K562 (cell line): ENCODE measurements around the gene CCNY. TPM values are rescaled to one million over a fixed set of nuclear protein-coding genes. Genes with fewer than 3 reads are reported as not detected.

Source experiments
- ATAC-seq: fragments of 200-7000 bp; cut with Tn5 transposase; 3 replicates; pipeline ENCODE4 v1.9.1; 2020; ENCODE audit warnings: moderate library complexity
- BruUV-seq: library from RNA; stranded (reverse); fragments of 400-500 nt; replicated peaks from 2 replicates; lab custom pipeline; 2021; lab: Mats Ljungman, UMichigan
- CTCF ChIA-PET: fragments of 300-600 bp; formaldehyde crosslinking; extraction: SDS; loops from one replicate; lab custom pipeline; 2021; ENCODE audit warnings: low intra/inter-chr PET ratio; lab: Yijun Ruan, JAX
- POLR2A ChIA-PET: fragments of 300-600, 350-650 bp; sonication (Branson Sonifier 250); formaldehyde crosslinking; extraction: SDS; loops from one replicate; lab custom pipeline; 2021; ENCODE audit warnings: antibody characterized with exemption, inconsistent platforms; lab: Yijun Ruan, JAX
- DNase-seq, 4 experiments: peaks; one replicate each; pipeline versions ENCODE4 v3.0.0 to v3.0.0-alpha.2; 2011 to 2018; ENCODE audit warnings: low spot score in 3 of 4, mixed read lengths in 3 of 4; ENCODE audit errors: extremely low read depth in 1 of 4
- FAIRE-seq: peaks from 2 replicates; lab custom pipeline; 2011; peaks lifted over from hg19 to GRCh38; lab: Jason Lieb, UNC
- H2AFZ ChIP-seq: 2 replicates; pipeline ENCODE4 v1.6.0; 2011; ENCODE audit warnings: low read depth, low read length, control low read depth, inconsistent platforms
- H3K27ac ChIP-seq: fragments of 200-600 bp; 3 replicates; pipeline ENCODE4 v1.8.0; 2011; ENCODE audit warnings: low read depth, mild to moderate bottlenecking, control low read depth, inconsistent platforms, low read length, moderate library complexity, mixed read lengths; ENCODE audit errors: extremely low read depth
- H3K27me3 ChIP-seq, 2 experiments: fragments of 300-600 bp in 1 of 2; 2 replicates in 1 of 2; 3 replicates in 1 of 2; pipeline versions ENCODE4 v1.6.0 to v1.8.0; 2011; ENCODE audit warnings: inconsistent platforms in 2 of 2, low read length in 2 of 2, mild to moderate bottlenecking in 1 of 2, mixed read lengths in 1 of 2, moderate library complexity in 1 of 2; ENCODE audit not compliant: control insufficient read depth in 2 of 2, insufficient read depth in 2 of 2
- H3K36me3 ChIP-seq: fragments of 300-600 bp; 3 replicates; pipeline ENCODE4 v1.8.0; 2011; ENCODE audit warnings: mild to moderate bottlenecking, low read length, inconsistent platforms; ENCODE audit not compliant: control insufficient read depth, insufficient read depth
- H3K4me1 ChIP-seq, 2 experiments: fragments of 200-600 bp in 1 of 2; replicated peaks in 1 of 2; 2 replicates in 1 of 2; 3 replicates in 1 of 2; pipeline versions ENCODE4 v1.5.1 to v1.8.0; 2011; ENCODE audit warnings: inconsistent platforms in 2 of 2, low read length in 2 of 2, mild to moderate bottlenecking in 1 of 2, mixed read lengths in 1 of 2, moderate library complexity in 1 of 2; ENCODE audit not compliant: control insufficient read depth in 2 of 2, insufficient read depth in 2 of 2
- H3K4me2 ChIP-seq: 2 replicates; pipeline ENCODE4 v1.6.1; 2011; ENCODE audit warnings: low read length, control low read depth, inconsistent platforms, mixed read lengths; ENCODE audit not compliant: insufficient read depth
- H3K4me3 ChIP-seq: fragments of 200-600 bp; sonication (generic), shearing (Covaris generic); 2 replicates; pipeline ENCODE4 v1.5.1; 2016; ENCODE audit warnings: control low read depth, inconsistent platforms
- H3K79me2 ChIP-seq: fragments of 200-600 bp; 3 replicates; pipeline ENCODE4 v1.8.0; 2011; ENCODE audit warnings: low read length, inconsistent platforms; ENCODE audit not compliant: control insufficient read depth, insufficient read depth
- H3K9ac ChIP-seq, 2 experiments: 2 replicates each; pipeline versions ENCODE4 v1.6.0 to v1.6.1; 2011; ENCODE audit warnings: low read depth in 2 of 2, low read length in 2 of 2, control low read depth in 1 of 2, inconsistent platforms in 1 of 2, mild to moderate bottlenecking in 1 of 2, mixed read lengths in 1 of 2; ENCODE audit not compliant: insufficient read depth in 1 of 2
- H3K9me1 ChIP-seq: one replicate; pipeline ENCODE4 v1.6.0; 2011; ENCODE audit warnings: inconsistent platforms, mild to moderate bottlenecking, low read length, moderate library complexity; ENCODE audit not compliant: control insufficient read depth, insufficient read depth
- H3K9me3 ChIP-seq: replicated peaks from 2 replicates; pipeline ENCODE4 v1.5.1; 2011; ENCODE audit warnings: low read depth, low read length, inconsistent platforms; ENCODE audit not compliant: control insufficient read depth, insufficient read depth
- H4K20me1 ChIP-seq: replicated peaks from 2 replicates; pipeline ENCODE4 v1.6.1; 2011; ENCODE audit warnings: low read length, inconsistent platforms, mixed read lengths; ENCODE audit not compliant: control insufficient read depth, insufficient read depth
- ATF1 ChIP-seq, 2 experiments: fragments of 450-650 bp in 1 of 2; IDR thresholded peaks; 2 replicates each; pipeline ENCODE4 v1.6.1; 2016; ENCODE audit warnings: missing compliant biosample characterization in 1 of 2, missing genetic modification characterization in 1 of 2
- BMI1 ChIP-seq: fragments of 150-350 bp; IDR thresholded peaks from 2 replicates; pipeline ENCODE4 v1.6.1; 2014; ENCODE audit warnings: low read length
- CTBP1 ChIP-seq: fragments of 450-650 bp; IDR thresholded peaks from 2 replicates; pipeline ENCODE4 v1.6.1; 2016; ENCODE audit warnings: borderline replicate concordance
- HCFC1 ChIP-seq: IDR thresholded peaks from 2 replicates; pipeline ENCODE4 v1.6.1; 2012; ENCODE audit warnings: low read depth, low read length, improper control_type of control experiment
- MTA2 ChIP-seq: fragments of 450-650 bp; IDR thresholded peaks from 2 replicates; pipeline ENCODE4 v1.6.1; 2016; ENCODE audit warnings: low read depth
- RBM34 ChIP-seq: fragments of 200-400 bp; formaldehyde crosslinking; IDR thresholded peaks from 2 replicates; pipeline ENCODE4 v1.6.1; 2018; ENCODE audit warnings: low read length, borderline replicate concordance; ENCODE audit not compliant: insufficient read depth
- RBM39 ChIP-seq: fragments of 200-400 bp; formaldehyde crosslinking; optimal IDR thresholded peaks from 2 replicates; pipeline ENCODE3; 2018; ENCODE audit warnings: low read depth, low read length
- TBP ChIP-seq: optimal IDR thresholded peaks from 2 replicates; pipeline ENCODE3; 2011; ENCODE audit warnings: low read depth, low read length, improper control_type of control experiment
- TCF3 ChIP-seq: sonication (generic); formaldehyde crosslinking; IDR thresholded peaks from 2 replicates; pipeline ENCODE4 v1.4.0; 2020; ENCODE audit warnings: mild to moderate bottlenecking, missing genetic modification reagents
- TCF7L2 ChIP-seq: fragments of 150-350 bp; IDR thresholded peaks from 2 replicates; pipeline ENCODE4 v1.6.1; 2016; ENCODE audit warnings: low read depth, mild to moderate bottlenecking, low read length, moderate library complexity
- TGIF2 ChIP-seq: sonication (generic); formaldehyde crosslinking; IDR thresholded peaks from 2 replicates; pipeline ENCODE4 v1.8.1; 2022; ENCODE audit warnings: mild to moderate bottlenecking, missing genetic modification reagents, moderate library complexity
- XRCC4 ChIP-seq: IDR thresholded peaks from one replicate; pipeline ENCODE4 v1.6.1; 2011; ENCODE audit not compliant: insufficient read depth, insufficient read length; ENCODE audit errors: extremely low read depth
- ZNF133 ChIP-seq: fragments of 250-450 bp; sonication (Bioruptor Pico); IDR thresholded peaks from 2 replicates; pipeline ENCODE4 v1.4.0; 2020; ENCODE audit warnings: mild to moderate bottlenecking
- ZNF175 ChIP-seq: fragments of 200-800 bp; sonication (Bioruptor generic); IDR thresholded peaks from 2 replicates; pipeline ENCODE4 v1.6.1; 2016; ENCODE audit warnings: low read depth, mild to moderate bottlenecking, missing genetic modification characterization, missing compliant biosample characterization
- WGBS: fragments of 100-300 bp; shearing (Covaris generic); methylation state at CpG from one replicate; pipeline ENCODE4 v1.1.6; 2016; ENCODE audit warnings: low coverage, mixed read lengths; ENCODE audit not compliant: insufficient coverage; ENCODE audit errors: missing lambda C conversion rate; 5-methylcytosine and 5-hydroxymethylcytosine counted together
- in situ Hi-C: fragments of 300-500 bp; cut with MboI; formaldehyde crosslinking; loops from 4 replicates; pipeline ENCODE4 v1.15.0; 2018; ENCODE audit warnings: inconsistent platforms, mixed read lengths
- intact Hi-C: fragments of 100-400 bp; cut with micrococcal nuclease; formaldehyde crosslinking; loops from 2 replicates; pipeline ENCODE4 v1.14.2; 2022
- polyA plus RNA-seq, 8 experiments: library from polyadenylated mRNA; depleted of rRNA in 4 of 8; stranded (reverse) in 5 of 8; unstranded in 3 of 8; fragments of >200 nt; fragmentation: Nextera tagmentation in 2 of 8; fragmentation: Illumina TruSeq in 1 of 8; extraction: Ambion mirVana in 2 of 8; extraction: Trizol in 1 of 8; gene quantifications; 2 replicates each; pipeline versions ENCODE4 v1.2.1 to v1.2.3, GENCODE V29; 2011 to 2014; ENCODE audit warnings: inconsistent platforms in 1 of 8, missing spikeins in 1 of 8
- total RNA-seq, 7 experiments: library from RNA; depleted of rRNA in 6 of 7; stranded (reverse); fragments of >200 nt in 6 of 7; fragmentation: Illumina TruSeq in 2 of 7; extraction: Trizol in 2 of 7; gene quantifications; 2 replicates each; pipeline versions ENCODE4 v1.2.1 to v1.2.3, GENCODE V29; 2011 to 2021; ENCODE audit warnings: low replicate concordance in 1 of 7
- TF ChIP-seq, protein P1 (sequence below): fragments of 250-450 bp; sonication (Bioruptor Pico); IDR thresholded peaks from 2 replicates; pipeline ENCODE4 v1.5.0; 2021
- TF ChIP-seq, protein P2 (sequence below): sonication (generic); formaldehyde crosslinking; IDR thresholded peaks from 2 replicates; pipeline ENCODE4 v1.8.0; 2022; ENCODE audit warnings: missing genetic modification reagents, mild to moderate bottlenecking, moderate library complexity, borderline replicate concordance
- TF ChIP-seq, protein P3 (sequence below): fragments of 250-450 bp; sonication (Bioruptor Pico); IDR thresholded peaks from 2 replicates; pipeline ENCODE4 v1.5.0; 2021

The CCNY gene
- total and polyA plus RNA-seq, 9 of the 15 experiments (the other 6 are each of a cell fraction or from before 2014, with no cell fraction given), result 8.4 to 109 (median 38.6) TPM

DNA sequence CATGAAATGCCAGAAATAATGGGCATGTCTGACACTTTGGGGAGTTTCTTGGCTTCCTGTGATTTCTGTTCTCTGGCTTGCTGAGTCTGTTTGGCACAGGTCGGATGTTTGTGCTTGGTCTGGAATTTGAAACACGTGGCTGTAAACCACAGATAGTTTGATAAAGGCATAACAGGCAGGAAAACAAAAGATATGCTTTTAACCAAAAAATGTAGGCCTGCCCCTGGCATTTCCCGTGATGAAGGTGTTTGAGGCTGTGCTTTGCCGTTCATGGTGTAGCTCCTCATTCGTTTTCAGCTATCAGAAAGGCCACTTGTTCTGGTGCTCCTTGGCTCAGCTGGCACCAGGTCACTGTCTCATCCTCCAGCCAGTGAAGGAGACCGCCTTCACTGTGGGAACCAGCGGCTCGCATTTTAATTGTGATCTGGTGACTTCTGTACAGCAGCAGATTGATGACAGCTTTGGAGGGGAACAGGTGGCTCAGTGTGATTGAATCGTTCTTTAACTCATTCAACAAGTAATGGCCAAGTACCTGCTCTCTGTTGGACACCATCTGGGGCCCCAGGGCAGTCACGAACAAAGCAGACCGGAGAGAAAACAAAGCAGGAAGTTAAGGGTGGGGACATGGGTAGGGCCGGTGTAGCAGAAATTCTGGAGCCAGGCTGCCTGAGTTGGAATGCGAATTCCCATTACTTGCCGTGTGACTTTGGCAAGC lies 111.5 kb downstream of the CCNY start:
- Histone ChIP-seq H3K9me3 (peaks cover 8% of the 10 kb centered on the region), H4K20me1 (peaks cover 28% of the 10 kb centered on the region), H2AFZ (no peak overlapping the region), H3K9me1 (peaks cover 3% of the 10 kb centered on the region), H3K27me3 (no peaks in the 10 kb centered on the region), H3K79me2 (peaks cover 96% of the 10 kb centered on the region), H3K36me3 (peaks cover 2% of the 10 kb centered on the region; the same call in 1 of the 3 replicates), H3K4me3 (no peak overlapping the region), H3K27ac (peak overlapping the region; percentile 33; the same call in 2 of the 3 replicates), H3K4me2 (peak overlapping the region; percentile 61), H3K9ac (peak overlapping the region; percentile 1 to 6; a peak in 1 of 4 replicates), H3K4me1 (peaks cover 36 to 61% of the 10 kb centered on the region in 2 experiments)
- CTCF ChIA-PET, result no interaction called here
- 13% methylated on average over 13 of the region's 14 CpGs for WGBS
- in situ Hi-C loops, result no loop called here
- no TSS peak for BruUV-seq
- intact Hi-C loops, result loop anchor here (5.0 kb wide), 1 partner anchor 36 kb away; no protein-coding TSS in a partner anchor
- ATAC-seq, result peak; percentile 50
- peak; percentile 67 for FAIRE-seq
- POLR2A ChIA-PET, result interaction anchor here (0.7 to 1.3 kb wide), 3 partner anchors 11 to 16 kb away, joined by 4 to 5 read pairs (median 4); no protein-coding TSS in a partner anchor
- peak; percentile 30 to 55 (median 46) for DNase-seq
- TF ChIP-seq TCF3 (CRISPR knock-in tag) (no peak), ZNF133 (CRISPR knock-in tag) (no peak), MTA2 (no peak), HCFC1 (no peak), XRCC4 (no peak), TBP (no peak), TGIF2 (CRISPR knock-in tag) (no peak), ZNF175 (CRISPR knock-in tag) (no peak), BMI1 (no peak), TCF7L2 (no peak), RBM34 (no peak), RBM39 (no peak), CTBP1 (peak; percentile 57; the same call in 1 of the 2 replicates), ATF1 (CRISPR knock-in tag; IDR thresholded peaks at IDR 0.05) (no peak), ATF1 (tag; IDR thresholded peaks at IDR 0.05) (no peak)
- TF ChIP-seq, protein P1, sequence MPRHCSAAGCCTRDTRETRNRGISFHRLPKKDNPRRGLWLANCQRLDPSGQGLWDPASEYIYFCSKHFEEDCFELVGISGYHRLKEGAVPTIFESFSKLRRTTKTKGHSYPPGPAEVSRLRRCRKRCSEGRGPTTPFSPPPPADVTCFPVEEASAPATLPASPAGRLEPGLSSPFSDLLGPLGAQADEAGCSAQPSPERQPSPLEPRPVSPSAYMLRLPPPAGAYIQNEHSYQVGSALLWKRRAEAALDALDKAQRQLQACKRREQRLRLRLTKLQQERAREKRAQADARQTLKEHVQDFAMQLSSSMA (CRISPR knock-in tag), result no peak
- TF ChIP-seq, protein P2, sequence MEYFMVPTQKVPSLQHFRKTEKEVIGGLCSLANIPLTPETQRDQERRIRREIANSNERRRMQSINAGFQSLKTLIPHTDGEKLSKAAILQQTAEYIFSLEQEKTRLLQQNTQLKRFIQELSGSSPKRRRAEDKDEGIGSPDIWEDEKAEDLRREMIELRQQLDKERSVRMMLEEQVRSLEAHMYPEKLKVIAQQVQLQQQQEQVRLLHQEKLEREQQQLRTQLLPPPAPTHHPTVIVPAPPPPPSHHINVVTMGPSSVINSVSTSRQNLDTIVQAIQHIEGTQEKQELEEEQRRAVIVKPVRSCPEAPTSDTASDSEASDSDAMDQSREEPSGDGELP (CRISPR knock-in tag), result peak; percentile 59
- TF ChIP-seq, protein P3, sequence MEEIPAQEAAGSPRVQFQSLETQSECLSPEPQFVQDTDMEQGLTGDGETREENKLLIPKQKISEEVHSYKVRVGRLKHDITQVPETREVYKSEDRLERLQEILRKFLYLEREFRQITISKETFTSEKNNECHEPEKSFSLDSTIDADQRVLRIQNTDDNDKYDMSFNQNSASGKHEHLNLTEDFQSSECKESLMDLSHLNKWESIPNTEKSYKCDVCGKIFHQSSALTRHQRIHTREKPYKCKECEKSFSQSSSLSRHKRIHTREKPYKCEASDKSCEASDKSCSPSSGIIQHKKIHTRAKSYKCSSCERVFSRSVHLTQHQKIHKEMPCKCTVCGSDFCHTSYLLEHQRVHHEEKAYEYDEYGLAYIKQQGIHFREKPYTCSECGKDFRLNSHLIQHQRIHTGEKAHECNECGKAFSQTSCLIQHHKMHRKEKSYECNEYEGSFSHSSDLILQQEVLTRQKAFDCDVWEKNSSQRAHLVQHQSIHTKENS, result no peak
